Stimulated activated CD4-positive, alpha-beta T cell treated with anti-CD3 and anti-CD28 coated beads, Interleukin-15, amount 100 ng/mL, for 1 hour (primary cell): ENCODE data around the gene CD164.
"Not testable (repeated sequence)": the region's sequence is repeated elsewhere in the genome, so short reads cannot be mapped to it uniquely, and the experiment has no call there.

Source experiments
- DNase-seq, 2 donors: peaks; one replicate each; pipeline ENCODE4 v3.0.0-alpha.2; 2020; ENCODE audit warnings: low read depth in 1 of 2, low spot score in 1 of 2

CD164 gene

GRCh38 chr6:109344226-109344625, 38.0 kb downstream of the CD164 start:
- no peak for DNase-seq

GRCh38 chr6:109343518-109343917, 38.7 kb downstream of the CD164 start:
- DNase-seq = no peak

GRCh38 chr6:109342911-109343310, 39.4 kb downstream of the CD164 start:
- DNase-seq = no peak

DNA sequence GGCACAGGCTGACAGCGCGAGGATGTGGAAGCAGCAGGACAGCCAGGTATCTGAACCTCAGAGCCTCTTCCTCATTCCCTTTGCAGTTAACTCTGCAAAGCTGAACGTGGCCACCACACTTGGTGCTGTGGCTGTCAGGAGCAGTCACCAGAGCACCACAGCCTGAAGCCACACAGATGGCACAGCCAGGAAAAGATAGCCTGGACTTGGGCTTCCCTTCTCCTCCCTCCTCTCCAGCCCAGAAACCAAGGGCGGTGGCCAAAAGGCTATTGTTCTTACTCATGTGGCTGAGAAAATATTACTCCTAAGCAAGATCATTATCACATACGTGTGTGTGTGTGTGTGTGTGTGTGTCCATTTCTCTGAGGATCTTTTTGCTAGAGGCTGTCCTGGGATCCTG, 39.8 kb downstream of the CD164 start:
- no peak for DNase-seq

DNA sequence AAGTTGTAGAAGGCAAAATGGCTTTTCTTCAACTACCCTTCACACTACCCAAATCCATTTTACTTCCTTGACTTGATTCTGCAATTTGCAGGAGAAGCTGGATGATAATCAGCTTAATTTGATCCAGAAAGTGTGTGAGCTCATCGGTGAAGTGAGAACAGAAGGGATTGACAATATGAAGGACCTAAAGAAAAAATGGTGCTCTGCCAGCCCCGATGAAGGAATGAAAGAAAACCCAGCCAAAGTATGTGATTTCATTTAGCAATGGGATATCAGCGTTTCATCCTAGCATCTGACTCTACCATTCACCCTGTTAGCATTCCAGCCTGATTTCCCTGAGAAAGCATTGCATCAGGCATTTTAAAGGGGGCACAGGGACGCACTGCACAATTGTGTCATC, 41.5 kb downstream of the CD164 start:
- DNase-seq = no peak

DNA sequence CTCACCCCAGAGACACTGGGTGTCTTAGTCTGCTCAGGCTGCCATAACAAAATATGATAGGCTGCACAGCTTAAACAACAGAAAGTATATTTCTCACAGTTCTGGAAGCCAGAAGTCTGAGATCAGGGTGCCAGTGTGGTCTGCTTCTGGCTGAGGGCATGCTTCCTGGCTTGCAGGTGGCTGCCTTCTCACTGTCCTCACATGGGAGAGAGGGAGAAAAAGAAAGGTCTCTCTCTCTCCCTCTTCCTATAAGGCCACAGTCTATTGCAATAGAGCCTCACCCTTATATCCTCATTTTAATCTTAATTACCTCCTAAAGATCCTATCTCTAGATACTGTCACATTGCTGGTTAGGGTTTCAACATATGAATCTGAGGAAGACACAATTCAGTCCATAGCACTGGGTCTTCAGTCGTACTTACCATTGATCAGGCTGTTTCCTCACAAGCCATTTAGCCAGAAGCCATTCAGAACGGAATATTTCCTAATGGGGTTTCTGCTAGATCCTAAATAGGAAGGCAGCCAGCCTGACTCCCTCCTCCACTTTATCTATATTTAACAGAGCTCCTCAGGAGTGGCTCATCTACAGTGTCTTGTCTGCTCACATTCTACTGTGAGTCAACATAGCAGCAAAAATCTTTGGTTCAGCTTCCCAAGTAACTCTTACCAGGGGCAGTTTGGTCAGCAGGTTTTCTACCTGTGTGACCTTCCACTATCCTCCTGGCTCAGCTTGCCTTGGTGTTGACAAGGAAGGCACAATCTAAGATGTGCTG, 42.2 kb downstream of the CD164 start:
- no peak for DNase-seq

DNA sequence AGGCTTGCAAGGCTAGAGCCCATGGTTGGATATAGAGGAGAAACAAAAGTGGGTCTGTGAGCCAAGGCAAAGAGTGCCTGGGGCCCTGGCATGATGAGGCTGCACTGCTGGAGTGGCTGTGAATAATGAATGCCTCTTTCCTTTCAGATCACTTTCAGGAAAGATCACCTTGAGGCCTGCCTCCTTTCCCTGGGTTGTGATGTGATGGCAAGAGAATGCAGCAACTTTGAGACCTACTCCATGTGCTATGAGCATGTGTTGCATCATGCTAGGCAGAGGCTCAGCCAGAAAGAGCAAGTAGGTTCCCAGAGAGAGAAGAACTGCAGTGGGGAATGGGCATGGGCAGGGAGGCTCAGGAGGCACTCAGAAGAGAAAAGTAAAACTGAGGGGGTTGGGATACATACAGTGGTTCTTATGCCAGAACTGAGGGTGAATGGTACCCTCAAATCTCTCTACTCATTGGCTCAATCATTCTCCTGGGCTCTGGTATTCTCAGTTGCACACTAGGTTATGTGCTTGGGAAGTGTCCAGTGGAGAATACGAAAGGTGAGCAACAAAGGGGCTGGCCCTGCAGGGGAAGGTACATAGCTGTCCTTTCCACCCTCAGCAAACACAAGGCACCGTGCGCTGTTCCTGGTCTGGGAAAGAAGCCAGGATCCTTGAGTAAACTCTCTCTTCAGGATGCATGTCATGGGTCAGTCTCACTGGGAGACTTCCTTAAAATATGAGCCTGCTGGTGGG, 45.9 kb downstream of the CD164 start:
- no peak for DNase-seq

DNA sequence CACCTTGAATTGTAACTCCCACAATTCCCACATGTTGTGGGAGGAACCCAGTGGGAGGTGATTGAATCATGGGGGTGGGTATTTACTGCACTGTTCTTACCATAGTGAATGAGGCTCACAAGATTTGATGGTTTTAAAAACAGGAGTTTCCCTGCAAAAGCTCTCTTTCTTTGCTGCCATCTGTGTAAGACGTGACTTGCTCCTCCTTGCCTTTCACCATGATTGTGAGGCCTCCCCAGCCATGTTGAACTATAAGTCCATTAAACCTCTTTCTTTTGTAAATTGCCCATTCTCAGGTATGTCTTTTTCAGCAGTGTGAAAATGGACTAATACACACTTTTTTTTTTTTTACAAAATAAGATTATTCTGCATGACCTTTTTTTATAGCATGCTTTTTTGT, 48.4 kb downstream of the CD164 start:
- not testable (repeated sequence) for DNase-seq

DNA sequence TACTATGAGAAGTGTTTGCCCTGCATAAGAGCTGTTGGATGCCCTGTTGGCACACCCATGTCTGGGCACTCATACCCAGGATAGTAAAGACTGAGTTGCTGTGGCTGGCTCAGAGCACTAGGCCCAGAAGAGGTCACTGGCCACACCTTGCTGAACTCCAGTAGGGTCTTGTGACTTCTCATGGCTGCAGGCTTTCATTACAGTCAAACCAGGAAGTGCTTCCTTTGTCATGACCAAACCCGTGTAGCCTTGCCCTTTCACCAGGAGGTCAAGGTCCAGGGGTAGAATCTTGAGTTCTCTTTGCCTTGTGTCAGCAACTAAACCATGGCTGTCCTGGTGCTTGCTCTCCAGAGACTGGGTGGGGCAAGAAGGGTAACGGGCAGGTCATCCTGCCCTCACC, 49.5 kb downstream of the CD164 start:
- no peak for DNase-seq

GRCh38 chr6:109331081-109331480, 51.2 kb downstream of the CD164 start:
- no peak for DNase-seq

DNA sequence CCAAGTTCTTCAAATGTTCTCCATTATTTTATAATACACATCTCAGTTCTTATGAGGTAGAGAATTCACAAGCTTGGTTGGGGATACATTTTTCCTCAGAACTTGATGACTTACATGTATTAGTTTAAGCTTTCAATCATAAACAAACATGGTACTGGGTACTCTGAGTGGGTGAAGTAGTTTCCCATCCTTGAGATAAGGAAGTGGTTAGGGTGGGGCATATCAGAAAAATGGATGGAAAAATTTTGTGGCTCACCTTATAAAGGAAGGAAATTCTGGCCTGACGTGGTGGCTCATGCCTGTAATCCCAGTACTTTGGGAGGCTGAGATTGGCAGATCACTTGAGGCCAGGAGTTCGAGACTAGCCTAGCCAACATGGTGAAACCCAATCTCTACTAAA, 52.0 kb downstream of the CD164 start:
- no peak for DNase-seq

DNA sequence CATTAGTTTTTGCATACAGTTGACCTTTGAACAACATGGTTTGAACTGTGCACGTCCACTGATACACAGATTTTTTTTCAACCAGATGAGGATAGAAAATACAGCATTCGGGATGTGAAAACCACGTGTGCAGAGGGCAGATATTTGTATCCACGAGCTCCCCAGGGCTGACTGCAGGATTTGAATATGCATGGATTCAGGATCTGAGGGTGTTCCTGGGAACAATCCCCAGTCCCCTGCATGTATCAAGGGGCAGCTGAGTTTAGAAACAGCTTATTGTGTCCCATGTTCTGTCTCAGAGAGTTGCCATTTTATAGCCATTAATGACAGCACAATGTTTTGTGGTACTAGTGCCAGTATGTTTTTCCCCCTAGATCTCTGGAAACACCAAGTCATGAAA, 53.6 kb downstream of the CD164 start:
- DNase-seq = no peak

- DNase-seq = no peak
These were observed 54.3 kb downstream of the CD164 start for GRCh38 chr6:109327959-109328358.

DNA sequence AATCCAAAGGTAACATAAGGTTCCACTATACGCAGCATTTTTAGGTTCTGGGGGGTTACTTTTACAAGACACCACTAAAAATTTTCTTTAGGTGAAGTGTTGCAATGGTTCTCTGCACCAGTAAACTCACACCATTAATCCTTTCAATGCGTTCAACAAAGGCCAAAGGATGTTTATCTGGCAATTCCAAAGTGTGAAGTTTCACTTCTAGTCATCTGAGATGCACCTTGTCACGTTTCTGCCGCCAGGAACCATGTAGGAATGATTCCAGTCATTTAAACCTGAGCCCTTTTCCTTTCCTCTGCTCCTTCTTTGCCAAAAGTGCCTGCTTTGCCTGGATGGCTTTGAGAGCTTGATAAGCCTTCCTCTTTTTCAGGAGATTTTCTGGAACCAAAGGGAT, 54.8 kb downstream of the CD164 start:
- no peak for DNase-seq

- DNase-seq = no peak
These were observed 55.9 kb downstream of the CD164 start for GRCh38 chr6:109326351-109326750.

GRCh38 chr6:109325400-109325801, 56.9 kb downstream of the CD164 start:
- no peak for DNase-seq

- no peak for DNase-seq
These were observed 59.0 kb downstream of the CD164 start for GRCh38 chr6:109323241-109323640.

GRCh38 chr6:109322825-109323224, 59.4 kb downstream of the CD164 start:
- DNase-seq = no peak

- no peak for DNase-seq
These were observed 60.5 kb downstream of the CD164 start for GRCh38 chr6:109321752-109322151.

- no peak for DNase-seq
These were observed 62.2 kb downstream of the CD164 start for GRCh38 chr6:109320072-109320471.

DNA sequence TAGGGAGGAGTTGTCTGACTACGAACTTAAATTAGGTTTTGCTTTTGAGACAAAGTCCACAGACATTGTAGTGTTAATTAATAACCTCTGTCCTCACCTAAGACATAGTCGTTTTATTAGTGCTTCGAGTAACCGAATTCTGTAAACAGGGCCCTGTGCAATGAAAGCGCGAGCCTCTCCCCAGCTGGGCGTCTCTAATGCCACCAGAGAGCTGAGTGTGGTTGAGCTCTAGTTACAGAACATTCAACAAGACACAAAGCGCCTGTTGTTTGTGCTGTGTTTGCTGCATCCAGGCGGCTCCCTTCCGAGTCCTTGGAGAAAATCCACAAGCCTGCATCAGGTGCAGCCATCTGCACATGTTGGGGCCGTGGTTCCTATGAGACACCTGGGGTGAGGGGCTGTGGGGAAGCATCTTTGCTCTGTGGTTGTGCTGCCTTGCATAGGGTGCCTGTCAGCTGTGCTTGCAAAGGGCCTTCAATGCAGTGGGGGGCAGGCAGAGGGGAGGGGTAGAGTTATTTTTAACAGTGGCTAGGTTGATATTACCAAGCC, 63.9 kb downstream of the CD164 start:
- no peak for DNase-seq

- no peak for DNase-seq
These were observed 65.4 kb downstream of the CD164 start for GRCh38 chr6:109316909-109317308.
